ENCODE measurements around the gene HCLS1. TPM values are rescaled to one million over a fixed set of nuclear protein-coding genes. Genes with fewer than 3 reads are reported as not detected.

Gene HCLS1, protein sequence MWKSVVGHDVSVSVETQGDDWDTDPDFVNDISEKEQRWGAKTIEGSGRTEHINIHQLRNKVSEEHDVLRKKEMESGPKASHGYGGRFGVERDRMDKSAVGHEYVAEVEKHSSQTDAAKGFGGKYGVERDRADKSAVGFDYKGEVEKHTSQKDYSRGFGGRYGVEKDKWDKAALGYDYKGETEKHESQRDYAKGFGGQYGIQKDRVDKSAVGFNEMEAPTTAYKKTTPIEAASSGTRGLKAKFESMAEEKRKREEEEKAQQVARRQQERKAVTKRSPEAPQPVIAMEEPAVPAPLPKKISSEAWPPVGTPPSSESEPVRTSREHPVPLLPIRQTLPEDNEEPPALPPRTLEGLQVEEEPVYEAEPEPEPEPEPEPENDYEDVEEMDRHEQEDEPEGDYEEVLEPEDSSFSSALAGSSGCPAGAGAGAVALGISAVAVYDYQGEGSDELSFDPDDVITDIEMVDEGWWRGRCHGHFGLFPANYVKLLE
- 0.57 TPM in 1 of 2 replicates, not detected in the other for total RNA-seq
- long read RNA-seq, partial matches to known transcripts: 0 of 3 reads
- long read RNA-seq, other reads (novel, unspliced or antisense): 0 of 3 reads

DNA sequence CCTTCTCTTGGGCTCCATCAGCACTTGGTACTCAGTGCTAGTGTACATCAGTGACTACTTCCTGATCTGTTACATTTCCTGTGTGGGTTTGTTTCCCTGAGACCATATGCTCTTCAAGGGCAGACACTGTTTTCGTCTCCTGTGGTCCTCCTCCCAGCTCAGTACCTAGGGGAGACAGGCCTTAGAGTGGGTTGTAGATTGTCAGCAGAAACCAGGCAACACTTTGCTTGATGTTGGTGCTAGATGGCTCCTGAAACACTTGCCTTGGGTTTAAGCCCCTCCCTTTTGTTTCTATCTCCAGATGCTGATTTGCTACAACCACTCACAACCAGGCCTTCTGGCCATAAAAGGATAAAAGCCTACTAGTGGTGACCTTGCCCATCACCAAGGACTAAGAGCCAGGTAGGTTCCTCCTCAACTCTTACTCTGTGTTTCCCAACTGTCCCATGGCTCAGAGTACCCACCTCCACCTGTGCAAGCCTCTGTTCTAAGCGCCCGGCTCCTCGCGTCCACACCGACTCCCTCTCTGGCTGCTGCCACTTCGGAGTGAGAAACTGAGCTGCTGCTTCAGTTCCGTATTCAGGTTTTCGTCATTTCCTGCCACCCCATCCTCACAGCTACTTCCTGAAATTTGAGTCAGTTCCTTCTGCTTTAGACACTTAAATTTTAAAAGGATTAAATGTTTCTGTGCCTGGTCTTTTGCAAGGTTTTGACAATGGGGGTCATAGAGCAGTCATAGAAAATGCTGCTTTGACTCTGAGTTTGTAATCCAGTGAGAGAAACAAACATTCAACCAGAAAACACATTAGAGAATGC, at the start of gene HCLS1:
Gene HCLS1 (minus strand): TSS at position 548 of the 816 bp plus-strand sequence. CDS start 2,556 bp downstream, outside the sequence.
- H3K4me3 Mint-ChIP-seq (ENCODE audit: unreplicated experiment): no peak within 1 kb of the TSS
- H3K4me1 Mint-ChIP-seq (ENCODE audit: unreplicated experiment): no peaks in the 10 kb centered on the region
- no peaks in the 10 kb centered on the region for H3K9me3 Mint-ChIP-seq (ENCODE audit: unreplicated experiment)
- H3K27me3 Mint-ChIP-seq (ENCODE audit: unreplicated experiment): no peaks in the 10 kb centered on the region
- H3K27ac Mint-ChIP-seq (ENCODE audit: unreplicated experiment): no peak within 1 kb of the TSS
- TF ChIP-seq, protein P1, sequence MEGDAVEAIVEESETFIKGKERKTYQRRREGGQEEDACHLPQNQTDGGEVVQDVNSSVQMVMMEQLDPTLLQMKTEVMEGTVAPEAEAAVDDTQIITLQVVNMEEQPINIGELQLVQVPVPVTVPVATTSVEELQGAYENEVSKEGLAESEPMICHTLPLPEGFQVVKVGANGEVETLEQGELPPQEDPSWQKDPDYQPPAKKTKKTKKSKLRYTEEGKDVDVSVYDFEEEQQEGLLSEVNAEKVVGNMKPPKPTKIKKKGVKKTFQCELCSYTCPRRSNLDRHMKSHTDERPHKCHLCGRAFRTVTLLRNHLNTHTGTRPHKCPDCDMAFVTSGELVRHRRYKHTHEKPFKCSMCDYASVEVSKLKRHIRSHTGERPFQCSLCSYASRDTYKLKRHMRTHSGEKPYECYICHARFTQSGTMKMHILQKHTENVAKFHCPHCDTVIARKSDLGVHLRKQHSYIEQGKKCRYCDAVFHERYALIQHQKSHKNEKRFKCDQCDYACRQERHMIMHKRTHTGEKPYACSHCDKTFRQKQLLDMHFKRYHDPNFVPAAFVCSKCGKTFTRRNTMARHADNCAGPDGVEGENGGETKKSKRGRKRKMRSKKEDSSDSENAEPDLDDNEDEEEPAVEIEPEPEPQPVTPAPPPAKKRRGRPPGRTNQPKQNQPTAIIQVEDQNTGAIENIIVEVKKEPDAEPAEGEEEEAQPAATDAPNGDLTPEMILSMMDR (IDR thresholded peaks at IDR 0.05): no peak
- H3K36me3 Mint-ChIP-seq (ENCODE audit: unreplicated experiment): peaks cover 28% of the 10 kb centered on the region
- no peak for DNase-seq (ENCODE audit: extremely low spot score, unreplicated experiment)

DNA sequence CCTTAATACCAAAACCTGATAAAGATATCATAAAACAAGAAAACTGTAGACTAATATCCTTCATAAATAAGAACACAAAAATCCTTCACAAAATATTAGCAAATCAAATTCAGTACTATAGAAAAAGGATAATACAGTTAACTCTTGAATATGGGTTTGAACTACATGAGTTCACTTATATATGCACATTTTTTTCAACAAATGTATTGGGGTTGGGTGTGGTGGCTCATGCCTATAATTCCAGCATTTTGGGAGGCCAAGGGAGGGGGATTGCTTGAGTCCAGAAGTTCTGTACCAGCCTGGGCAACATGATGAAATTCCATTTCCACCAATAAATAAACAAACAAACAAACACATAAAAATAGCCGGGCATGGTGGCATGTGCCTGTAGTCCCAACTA, 49.6 kb upstream of the HCLS1 start:
- H3K27me3 Mint-ChIP-seq (ENCODE audit: unreplicated experiment): no peaks in the 10 kb centered on the region
- TF ChIP-seq, protein P1 (IDR thresholded peaks at IDR 0.05): no peak
- DNase-seq (ENCODE audit: extremely low spot score, unreplicated experiment): no peak
- peaks cover under 1% of the 10 kb centered on the region for H3K9me3 Mint-ChIP-seq (ENCODE audit: unreplicated experiment)
- H3K4me3 Mint-ChIP-seq (ENCODE audit: unreplicated experiment): no peak overlapping the region
- H3K36me3 Mint-ChIP-seq (ENCODE audit: unreplicated experiment): peaks cover 59% of the 10 kb centered on the region
- H3K4me1 Mint-ChIP-seq (ENCODE audit: unreplicated experiment): no peaks in the 10 kb centered on the region
- no peak overlapping the region for H3K27ac Mint-ChIP-seq (ENCODE audit: unreplicated experiment)

DNA sequence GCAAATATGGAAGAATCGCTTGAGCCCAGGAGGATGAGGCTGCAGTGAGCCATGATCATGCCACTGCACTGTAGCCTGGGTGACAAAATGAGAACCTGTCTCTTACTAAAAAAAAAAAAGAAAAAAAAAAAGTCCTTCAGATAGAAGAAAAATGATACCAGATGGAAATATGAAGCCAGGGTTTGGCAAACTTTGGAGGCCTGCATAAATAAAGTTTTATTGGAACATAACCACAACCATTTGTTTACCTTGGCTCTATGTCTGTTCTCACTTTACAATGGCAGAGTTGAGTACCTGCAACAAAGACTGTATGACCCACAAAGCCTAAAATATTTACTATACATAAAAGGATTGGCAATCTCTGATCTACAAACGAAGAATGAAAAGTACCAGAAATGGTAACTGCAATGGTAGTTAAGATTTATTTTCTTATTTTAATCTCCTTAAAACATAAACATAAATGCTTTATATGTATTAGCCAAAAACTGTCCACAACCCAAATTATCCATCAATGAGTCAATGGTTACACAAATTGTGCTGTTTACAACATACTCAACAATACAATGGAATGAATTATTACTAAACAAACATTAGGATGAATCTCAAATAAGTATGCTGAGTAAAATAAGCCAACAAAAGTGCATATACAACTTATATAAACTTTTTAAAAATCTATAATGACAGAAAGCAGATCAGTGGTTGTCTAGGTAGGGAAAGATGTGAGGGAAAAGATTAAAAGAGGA, 47.0 kb upstream of the HCLS1 start:
- Mint-ChIP-seq H3K27ac (ENCODE audit: unreplicated experiment) (no peak overlapping the region), H3K36me3 (ENCODE audit: unreplicated experiment) (peaks cover 62% of the 10 kb centered on the region), H3K9me3 (ENCODE audit: unreplicated experiment) (peaks cover 9% of the 10 kb centered on the region), H3K4me1 (ENCODE audit: unreplicated experiment) (no peaks in the 10 kb centered on the region), H3K27me3 (ENCODE audit: unreplicated experiment) (no peaks in the 10 kb centered on the region), H3K4me3 (ENCODE audit: unreplicated experiment) (no peak overlapping the region)
- no peak for DNase-seq (ENCODE audit: extremely low spot score, unreplicated experiment)
- TF ChIP-seq, protein P1 (IDR thresholded peaks at IDR 0.05): no peak

DNA sequence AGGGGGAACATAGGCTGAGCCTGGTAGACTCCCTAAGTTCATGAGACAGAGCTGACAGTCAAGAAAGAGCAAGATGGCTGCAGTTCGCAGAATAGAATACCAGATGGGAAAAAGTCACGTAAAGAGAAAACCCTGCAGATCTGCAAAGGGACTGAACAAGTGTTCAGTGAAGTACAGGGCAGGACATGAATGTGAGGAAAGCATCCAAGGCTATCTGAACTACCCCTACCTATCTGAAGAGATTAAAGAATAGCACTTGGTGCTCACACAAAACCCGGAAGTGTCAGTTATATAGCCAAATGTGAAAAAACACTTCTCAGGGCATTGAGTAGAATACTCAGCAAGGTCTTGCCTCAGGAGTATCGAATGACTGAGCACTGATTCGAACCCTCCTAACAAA, 44.8 kb upstream of the HCLS1 start:
- H3K4me1 Mint-ChIP-seq (ENCODE audit: unreplicated experiment): no peaks in the 10 kb centered on the region
- H3K9me3 Mint-ChIP-seq (ENCODE audit: unreplicated experiment): peaks cover 9% of the 10 kb centered on the region
- TF ChIP-seq, protein P1 (IDR thresholded peaks at IDR 0.05): no peak
- H3K27ac Mint-ChIP-seq (ENCODE audit: unreplicated experiment): no peak overlapping the region
- DNase-seq (ENCODE audit: extremely low spot score, unreplicated experiment): no peak
- H3K27me3 Mint-ChIP-seq (ENCODE audit: unreplicated experiment): no peaks in the 10 kb centered on the region
- H3K4me3 Mint-ChIP-seq (ENCODE audit: unreplicated experiment): no peak overlapping the region
- H3K36me3 Mint-ChIP-seq (ENCODE audit: unreplicated experiment): peaks cover 72% of the 10 kb centered on the region

Measured in osteocyte (in vitro differentiated cells).